ENCODE measurements around the gene ZNF22.

Gene ZNF22

GRCh38 chr10:44983066-44983894 lies 17.4 kb upstream of the ZNF22 start:
- DNase-seq (ENCODE audit: extremely low read depth, insufficient read length): no peak
- H3K4me3 ChIP-seq (replicated peaks; ENCODE audit: low read depth, low read length): no peak overlapping the region

DNA sequence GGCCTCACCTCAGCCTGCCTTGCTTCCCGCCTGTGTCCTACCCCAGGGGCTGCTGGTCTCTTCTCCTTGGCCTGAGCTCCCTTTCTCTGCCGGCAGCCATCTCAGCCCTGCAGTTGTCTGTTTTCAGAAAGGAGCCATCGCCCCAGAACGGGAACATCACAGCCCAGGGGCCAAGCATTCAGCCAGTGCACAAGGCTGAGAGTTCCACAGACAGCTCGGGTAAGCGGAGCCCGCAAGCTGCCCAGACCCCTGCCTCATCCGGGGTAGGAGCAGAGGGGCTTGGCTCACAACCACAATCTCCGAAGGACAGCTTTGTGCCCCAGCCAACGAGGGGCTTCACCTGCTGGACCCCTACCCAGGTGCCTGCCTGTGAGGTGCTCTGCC lies 16.8 kb upstream of the ZNF22 start:
- DNase-seq (ENCODE audit: extremely low read depth, insufficient read length): no peak
- Histone ChIP-seq H3K36me3 (ENCODE audit: control insufficient read depth, insufficient read depth, low read length) (peaks cover 13% of the 10 kb centered on the region), H3K27me3 (replicated peaks; ENCODE audit: control insufficient read depth, insufficient read depth, low read length) (no peaks in the 10 kb centered on the region), H3K4me3 (replicated peaks; ENCODE audit: low read depth, low read length) (no peak overlapping the region)
- TF ChIP-seq, protein P1, sequence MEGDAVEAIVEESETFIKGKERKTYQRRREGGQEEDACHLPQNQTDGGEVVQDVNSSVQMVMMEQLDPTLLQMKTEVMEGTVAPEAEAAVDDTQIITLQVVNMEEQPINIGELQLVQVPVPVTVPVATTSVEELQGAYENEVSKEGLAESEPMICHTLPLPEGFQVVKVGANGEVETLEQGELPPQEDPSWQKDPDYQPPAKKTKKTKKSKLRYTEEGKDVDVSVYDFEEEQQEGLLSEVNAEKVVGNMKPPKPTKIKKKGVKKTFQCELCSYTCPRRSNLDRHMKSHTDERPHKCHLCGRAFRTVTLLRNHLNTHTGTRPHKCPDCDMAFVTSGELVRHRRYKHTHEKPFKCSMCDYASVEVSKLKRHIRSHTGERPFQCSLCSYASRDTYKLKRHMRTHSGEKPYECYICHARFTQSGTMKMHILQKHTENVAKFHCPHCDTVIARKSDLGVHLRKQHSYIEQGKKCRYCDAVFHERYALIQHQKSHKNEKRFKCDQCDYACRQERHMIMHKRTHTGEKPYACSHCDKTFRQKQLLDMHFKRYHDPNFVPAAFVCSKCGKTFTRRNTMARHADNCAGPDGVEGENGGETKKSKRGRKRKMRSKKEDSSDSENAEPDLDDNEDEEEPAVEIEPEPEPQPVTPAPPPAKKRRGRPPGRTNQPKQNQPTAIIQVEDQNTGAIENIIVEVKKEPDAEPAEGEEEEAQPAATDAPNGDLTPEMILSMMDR (IDR thresholded peaks at IDR 0.05; ENCODE audit: insufficient read depth, low read length, poor library complexity, severe bottlenecking): no peak

More at GRCh38 chr10:44983066-44983894, 17.4 kb upstream of the ZNF22 start:
- TF ChIP-seq, protein P1 (IDR thresholded peaks at IDR 0.05; ENCODE audit: insufficient read depth, low read length, poor library complexity, severe bottlenecking): no peak
- peaks cover 12% of the 10 kb centered on the region for H3K36me3 ChIP-seq (ENCODE audit: control insufficient read depth, insufficient read depth, low read length)
- no peaks in the 10 kb centered on the region for H3K27me3 ChIP-seq (replicated peaks; ENCODE audit: control insufficient read depth, insufficient read depth, low read length)

DNA sequence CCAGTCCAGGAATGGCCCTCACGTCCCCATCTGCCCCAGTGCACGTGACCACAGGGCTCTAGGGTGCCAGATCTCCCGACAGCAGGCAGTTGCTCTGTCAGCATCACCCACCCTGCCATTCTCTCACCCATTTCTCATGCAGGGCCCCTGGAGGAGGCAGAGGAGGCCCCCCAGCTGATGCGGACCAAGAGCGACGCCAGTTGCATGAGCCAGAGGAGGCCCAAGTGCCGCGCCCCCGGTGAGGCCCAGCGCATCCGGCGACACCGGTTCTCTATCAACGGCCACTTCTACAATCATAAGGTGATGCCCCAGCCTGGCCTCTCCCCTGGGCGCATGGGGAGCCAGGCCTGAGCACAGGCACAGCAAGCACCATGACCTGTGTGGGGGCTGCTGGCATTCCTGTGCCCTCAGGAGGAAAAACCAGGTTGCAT lies 16.0 kb upstream of the ZNF22 start:
- Histone ChIP-seq H3K27me3 (replicated peaks; ENCODE audit: control insufficient read depth, insufficient read depth, low read length) (no peaks in the 10 kb centered on the region), H3K36me3 (ENCODE audit: control insufficient read depth, insufficient read depth, low read length) (peaks cover 19% of the 10 kb centered on the region), H3K4me3 (replicated peaks; ENCODE audit: low read depth, low read length) (no peak overlapping the region)
- no peak for DNase-seq (ENCODE audit: extremely low read depth, insufficient read length)
- TF ChIP-seq, protein P1 (IDR thresholded peaks at IDR 0.05; ENCODE audit: insufficient read depth, low read length, poor library complexity, severe bottlenecking): no peak

GRCh38 chr10:44985175-44985681 lies 15.5 kb upstream of the ZNF22 start:
- H3K27me3 ChIP-seq (replicated peaks; ENCODE audit: control insufficient read depth, insufficient read depth, low read length): no peaks in the 10 kb centered on the region
- H3K36me3 ChIP-seq (ENCODE audit: control insufficient read depth, insufficient read depth, low read length): peaks cover 19% of the 10 kb centered on the region
- TF ChIP-seq, protein P1 (IDR thresholded peaks at IDR 0.05; ENCODE audit: insufficient read depth, low read length, poor library complexity, severe bottlenecking): no peak
- H3K4me3 ChIP-seq (replicated peaks; ENCODE audit: low read depth, low read length): no peak overlapping the region
- no peak for DNase-seq (ENCODE audit: extremely low read depth, insufficient read length)

DNA sequence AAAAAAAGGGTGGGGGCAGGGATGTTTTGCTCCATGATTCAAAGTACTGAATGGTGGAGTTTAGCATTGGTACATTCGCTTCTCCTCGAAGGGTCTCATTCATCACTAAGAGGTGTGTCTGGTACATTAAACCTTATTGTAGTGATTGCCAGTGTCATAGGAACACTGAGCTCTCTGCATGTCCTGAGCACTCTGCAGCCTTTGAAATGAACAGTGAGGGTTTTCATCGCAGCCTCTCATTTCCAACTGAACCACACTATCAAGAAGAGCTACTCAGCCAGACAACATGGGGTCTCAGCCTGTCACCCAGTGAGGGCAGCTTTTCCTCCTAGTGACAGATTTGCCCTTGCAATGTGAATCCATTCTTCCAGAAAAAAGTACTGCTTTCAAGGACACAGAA lies 14.5 kb upstream of the ZNF22 start:
- H3K4me3 ChIP-seq (replicated peaks; ENCODE audit: low read depth, low read length): no peak overlapping the region
- H3K27me3 ChIP-seq (replicated peaks; ENCODE audit: control insufficient read depth, insufficient read depth, low read length): no peaks in the 10 kb centered on the region
- TF ChIP-seq, protein P1 (IDR thresholded peaks at IDR 0.05; ENCODE audit: insufficient read depth, low read length, poor library complexity, severe bottlenecking): no peak
- H3K36me3 ChIP-seq (ENCODE audit: control insufficient read depth, insufficient read depth, low read length): peaks cover 20% of the 10 kb centered on the region
- DNase-seq (ENCODE audit: extremely low read depth, insufficient read length): no peak
